Nephron progenitor cell (in vitro differentiated cells): ENCODE data around the gene CDK6.

Source experiments
- DNase-seq: peaks from one replicate; pipeline ENCODE4 v3.0.0; 2021
- H3K27ac Mint-ChIP-seq: 2 replicates; pipeline ENCODE4 v1.8.0; 2021; ENCODE audit warnings: mild to moderate bottlenecking, moderate library complexity, mixed read lengths
- H3K27me3 Mint-ChIP-seq: 2 replicates; pipeline ENCODE4 v1.8.0; 2021; ENCODE audit warnings: mild to moderate bottlenecking, low read depth, mixed read lengths; ENCODE audit not compliant: poor library complexity
- H3K36me3 Mint-ChIP-seq: 2 replicates; pipeline ENCODE4 v1.8.0; 2021; ENCODE audit warnings: low read depth, mixed read lengths
- H3K4me1 Mint-ChIP-seq: 2 replicates; pipeline ENCODE4 v1.8.0; 2021; ENCODE audit warnings: mixed read lengths
- H3K4me3 Mint-ChIP-seq: 2 replicates; pipeline ENCODE4 v1.8.0; 2021; ENCODE audit warnings: mild to moderate bottlenecking, moderate library complexity, mixed read lengths
- H3K9me3 Mint-ChIP-seq: 2 replicates; pipeline ENCODE4 v1.8.0; 2021; ENCODE audit warnings: mild to moderate bottlenecking, moderate library complexity, mixed read lengths
- CTCF ChIP-seq: fragments of 200-600 bp; sonication (generic); IDR thresholded peaks from 2 replicates; pipeline ENCODE4 v1.5.0; 2021; ENCODE audit warnings: antibody characterized with exemption

The CDK6 gene

GRCh38 chr7:92809760-92810573, 26.4 kb downstream of the CDK6 start:
- no peak for TF ChIP-seq CTCF
- H3K4me3 Mint-ChIP-seq: no peak overlapping the region
- H3K4me1 Mint-ChIP-seq: peaks cover 32% of the 10 kb centered on the region
- no peaks in the 10 kb centered on the region for H3K27me3 Mint-ChIP-seq
- peaks cover 35% of the 10 kb centered on the region for H3K36me3 Mint-ChIP-seq
- H3K9me3 Mint-ChIP-seq: peaks cover 12% of the 10 kb centered on the region
- DNase-seq: peak; percentile 15
- H3K27ac Mint-ChIP-seq: peak overlapping the region; percentile 73

- H3K4me3 Mint-ChIP-seq: no peak overlapping the region
- H3K27me3 Mint-ChIP-seq: no peaks in the 10 kb centered on the region
- peak overlapping the region; percentile 73 for H3K27ac Mint-ChIP-seq
- TF ChIP-seq CTCF: no peak
- peaks cover 34% of the 10 kb centered on the region for H3K36me3 Mint-ChIP-seq
- DNase-seq: no peak
- H3K4me1 Mint-ChIP-seq: peaks cover 32% of the 10 kb centered on the region
- H3K9me3 Mint-ChIP-seq: peaks cover 6% of the 10 kb centered on the region
Observed at GRCh38 chr7:92809397-92809759, 27.0 kb downstream of the CDK6 start.

GRCh38 chr7:92808635-92809034, 27.7 kb downstream of the CDK6 start:
- H3K4me3 Mint-ChIP-seq: no peak overlapping the region
- no peak for TF ChIP-seq CTCF
- DNase-seq: no peak
- H3K4me1 Mint-ChIP-seq: peaks cover 28% of the 10 kb centered on the region
- no peaks in the 10 kb centered on the region for H3K27me3 Mint-ChIP-seq
- H3K27ac Mint-ChIP-seq: no peak overlapping the region
- H3K36me3 Mint-ChIP-seq: peaks cover 36% of the 10 kb centered on the region
- H3K9me3 Mint-ChIP-seq: peaks cover 5% of the 10 kb centered on the region

- Mint-ChIP-seq H3K4me3 (no peak overlapping the region), H3K9me3 (peaks cover 5% of the 10 kb centered on the region), H3K27me3 (no peaks in the 10 kb centered on the region), H3K36me3 (peaks cover 42% of the 10 kb centered on the region), H3K27ac (no peak overlapping the region), H3K4me1 (peaks cover 22% of the 10 kb centered on the region)
- no peak for TF ChIP-seq CTCF
- no peak for DNase-seq
Observed at GRCh38 chr7:92808006-92808405, 28.4 kb downstream of the CDK6 start.

- peaks cover 41% of the 10 kb centered on the region for H3K36me3 Mint-ChIP-seq
- H3K4me3 Mint-ChIP-seq: no peak overlapping the region
Observed at GRCh38 chr7:92806496-92806895, 29.9 kb downstream of the CDK6 start.

More at GRCh38 chr7:92806496-92806895, 29.9 kb downstream of the CDK6 start:
- no peak for DNase-seq
- Mint-ChIP-seq H3K27ac (no peak overlapping the region), H3K27me3 (peaks cover 2% of the 10 kb centered on the region), H3K4me1 (peaks cover 19% of the 10 kb centered on the region), H3K9me3 (peaks cover 4% of the 10 kb centered on the region)
- no peak for TF ChIP-seq CTCF
